Measurements from ENCODE around the gene SETBP1.

- no peak for TF ChIP-seq EZH2 (IDR thresholded peaks at IDR 0.05; ENCODE audit: borderline replicate concordance, low read length)
- no peak for TF ChIP-seq CTCF (conservative IDR thresholded peaks at IDR 0.05 in 1 of 2, IDR thresholded peaks at IDR 0.05 in 1 of 2; ENCODE audit: extremely low read depth in 1 of 2, insufficient read depth in 1 of 2, low read depth in 1 of 2, low read length in 2 of 2)
Measured at GRCh38 chr18:44960580-44960979, 279.9 kb downstream of the SETBP1 start.
